Placental epithelial cell (primary cell): ENCODE data around the gene TLR6. TPM values are rescaled to one million over a fixed set of nuclear protein-coding genes. Genes with fewer than 3 reads are reported as not detected.
A peak's percentile ranks its signal among the peaks of the same experiment; 100 is the strongest.

Experiments
- small RNA-seq: library from RNA; depleted of rRNA; stranded (forward); fragments of <200 nt; gene quantifications from one replicate; pipeline ENCODE3, GENCODE V24; 2012
- total RNA-seq: library from RNA; depleted of rRNA; stranded (reverse); fragments of >200 nt; gene quantifications from 2 replicates; pipeline ENCODE4 v1.2.3, GENCODE V29; 2012

The TLR6 gene
- total RNA-seq: 4.7 and 7.8 TPM in 2 replicates

GRCh38 chr4:38856524-38857337, at the start of gene TLR6:
Gene TLR6, minus strand, starts transcription at chr4:38856817. Its CDS starts 27,344 bp downstream, at chr4:38829473.

GRCh38 chr4:38867478-38868058, 11.0 kb upstream of the TLR6 start, which contains the start of gene FAM114A1:
Gene FAM114A1, plus strand, starts transcription at chr4:38867806. Its CDS starts 10,273 bp downstream, at chr4:38878079.

GRCh38 chr4:38804654-38805295, 51.8 kb downstream of the TLR6 start, which contains the start of gene TLR1:
Gene TLR1, minus strand, starts transcription at chr4:38804791. Its CDS starts 5,960 bp downstream, at chr4:38798831.

GRCh38 chr4:38782452-38783108, 74.0 kb downstream of the TLR6 start, which contains the start of gene TLR10:
Gene TLR10, minus strand, starts transcription at chr4:38782990. Its CDS starts 7,400 bp downstream, at chr4:38775590.

Small RNA genes lying within 50 kb of the gene (small RNA-seq; reads per million reads assigned to genes)
- 54.2 reads per million, percentile 98 among the genes with 10 or more reads in this experiment for gene MIR574

Other genes with a start within 250 kb of the TLR6 start
- gene KLF3, start 192.6 kb downstream of the TLR6 start, total RNA-seq: 30.2 and 56.3 TPM in 2 replicates
- gene TLR10, start 73.8 kb downstream of the TLR6 start, total RNA-seq: not detected in 2 replicates
- 0.79 and 0.98 TPM in 2 replicates for gene TLR1, start 52.0 kb downstream of the TLR6 start, total RNA-seq
- gene FAM114A1, start 11.0 kb upstream of the TLR6 start, total RNA-seq: 395 and 414 TPM in 2 replicates
- not detected in 2 replicates for gene TMEM156, start 175.6 kb upstream of the TLR6 start, total RNA-seq
- gene KLHL5, start 205.4 kb upstream of the TLR6 start, total RNA-seq: 10.0 and 17.3 TPM in 2 replicates